ENCODE data around the gene TCP11L1. TPM values are rescaled to one million over a fixed set of nuclear protein-coding genes. Genes with fewer than 3 reads are reported as not detected.

The TCP11L1 gene
- total RNA-seq (2021) (43.7 and 44.5 TPM in 2 replicates), Bru-seq, nascent RNA (percentile 79 among the genes with signal in this experiment), BruChase-seq, experiment 1, labeled RNA remaining after a 2-hour chase (percentile 77 among the genes with signal in this experiment), BruChase-seq, experiment 2, labeled RNA remaining after a 6-hour chase (percentile 83 among the genes with signal in this experiment)
- long read RNA-seq, transcript TCP11L1-201 (10 exons, 2,817 nt) = major isoform, 32 of 44 reads
- long read RNA-seq, partial matches to known transcripts = 1 of 44 reads
- long read RNA-seq, other reads (novel, unspliced or antisense) = 10 of 44 reads

GRCh38 chr11:33039274-33040032, at the start of gene TCP11L1:
TSS of gene TCP11L1 (plus strand) at chr11:33039572. CDS start at chr11:33043774, 4,202 bp downstream.
- no peaks in the 10 kb centered on the region for H3K27me3 ChIP-seq (replicated peaks; ENCODE audit: insufficient read depth, low read depth, low read length, poor library complexity)
- no TSS peak for BruUV-seq (replicated peaks)
- H3K27ac ChIP-seq (ENCODE audit: low read depth, low read length, poor library complexity, severe bottlenecking) = peak within 1 kb of the TSS; percentile 94
- POLR2A ChIA-PET (ENCODE audit: low non-redundant PET) = no interaction called here
- peak; percentile 89 for DNase-seq (ENCODE audit: low spot score)
- no peak for TF ChIP-seq EZH2 (IDR thresholded peaks at IDR 0.05; ENCODE audit: borderline replicate concordance, low read depth, low read length, poor library complexity, severe bottlenecking)
- TF ChIP-seq, protein P1, sequence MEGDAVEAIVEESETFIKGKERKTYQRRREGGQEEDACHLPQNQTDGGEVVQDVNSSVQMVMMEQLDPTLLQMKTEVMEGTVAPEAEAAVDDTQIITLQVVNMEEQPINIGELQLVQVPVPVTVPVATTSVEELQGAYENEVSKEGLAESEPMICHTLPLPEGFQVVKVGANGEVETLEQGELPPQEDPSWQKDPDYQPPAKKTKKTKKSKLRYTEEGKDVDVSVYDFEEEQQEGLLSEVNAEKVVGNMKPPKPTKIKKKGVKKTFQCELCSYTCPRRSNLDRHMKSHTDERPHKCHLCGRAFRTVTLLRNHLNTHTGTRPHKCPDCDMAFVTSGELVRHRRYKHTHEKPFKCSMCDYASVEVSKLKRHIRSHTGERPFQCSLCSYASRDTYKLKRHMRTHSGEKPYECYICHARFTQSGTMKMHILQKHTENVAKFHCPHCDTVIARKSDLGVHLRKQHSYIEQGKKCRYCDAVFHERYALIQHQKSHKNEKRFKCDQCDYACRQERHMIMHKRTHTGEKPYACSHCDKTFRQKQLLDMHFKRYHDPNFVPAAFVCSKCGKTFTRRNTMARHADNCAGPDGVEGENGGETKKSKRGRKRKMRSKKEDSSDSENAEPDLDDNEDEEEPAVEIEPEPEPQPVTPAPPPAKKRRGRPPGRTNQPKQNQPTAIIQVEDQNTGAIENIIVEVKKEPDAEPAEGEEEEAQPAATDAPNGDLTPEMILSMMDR (conservative IDR thresholded peaks at IDR 0.05; ENCODE audit: low read depth, low read length) = no peak
- CTCF ChIA-PET = interaction anchor here (0.6 to 2.3 kb wide), 3 partner anchors 26 to 120 kb away, joined by 3 to 9 read pairs (median 6); no protein-coding TSS in a partner anchor
- peaks cover 32% of the 10 kb centered on the region for H3K4me1 ChIP-seq (ENCODE audit: insufficient read depth, low read length, poor library complexity, severe bottlenecking)
- H3K9me3 ChIP-seq (ENCODE audit: low read depth, low read length, poor library complexity, severe bottlenecking) = no peaks in the 10 kb centered on the region
- intact Hi-C loops (cut with micrococcal nuclease; ENCODE audit: unreplicated experiment) = loop anchor here (2.0 to 5.0 kb wide), 3 partner anchors 15 to 147 kb away; partner anchors contain the start of genes DEPDC7 and QSER1
- peak within 1 kb of the TSS; percentile 63 for H3K4me3 ChIP-seq (ENCODE audit: low read depth, low read length, poor library complexity, severe bottlenecking)
- H3K36me3 ChIP-seq (ENCODE audit: insufficient read depth, low read length, poor library complexity, severe bottlenecking) = peaks cover 3% of the 10 kb centered on the region

- H3K9me3 ChIP-seq (ENCODE audit: low read depth, low read length, poor library complexity, severe bottlenecking) = peaks cover 10% of the 10 kb centered on the region
- CTCF ChIA-PET = no interaction called here
- no TSS peak for BruUV-seq (replicated peaks)
These were observed 48.9 kb upstream of the TCP11L1 start for GRCh38 chr11:32990481-32990880.

DNA sequence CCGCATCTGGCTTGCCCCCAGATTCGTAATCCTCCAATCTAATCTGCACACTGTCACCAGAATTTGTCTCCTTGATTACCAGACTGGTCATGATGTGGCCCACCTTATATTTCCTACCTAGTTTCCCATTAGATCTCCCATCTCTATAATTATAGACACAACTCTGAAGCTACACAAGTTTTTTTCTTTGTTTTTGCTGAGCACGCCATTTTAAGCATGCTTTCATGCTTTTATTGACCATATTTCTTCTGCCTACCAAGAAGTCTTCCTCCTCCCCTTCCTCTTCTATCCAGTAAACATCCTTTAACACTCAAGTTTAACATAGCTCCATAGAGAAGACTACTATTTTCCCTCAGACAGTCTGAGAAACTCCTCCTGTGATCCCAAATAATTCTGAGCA, 47.9 kb upstream of the TCP11L1 start:
- Histone ChIP-seq H3K4me3 (ENCODE audit: low read depth, low read length, poor library complexity, severe bottlenecking) (no peak overlapping the region), H3K27me3 (replicated peaks; ENCODE audit: insufficient read depth, low read depth, low read length, poor library complexity) (no peaks in the 10 kb centered on the region), H3K27ac (ENCODE audit: low read depth, low read length, poor library complexity, severe bottlenecking) (no peak overlapping the region), H3K4me1 (ENCODE audit: insufficient read depth, low read length, poor library complexity, severe bottlenecking) (no peaks in the 10 kb centered on the region), H3K9me3 (ENCODE audit: low read depth, low read length, poor library complexity, severe bottlenecking) (peaks cover 10% of the 10 kb centered on the region), H3K36me3 (ENCODE audit: insufficient read depth, low read length, poor library complexity, severe bottlenecking) (no peaks in the 10 kb centered on the region)
- DNase-seq (ENCODE audit: low spot score) = no peak
- no TSS peak for BruUV-seq (replicated peaks)
- intact Hi-C loops (cut with micrococcal nuclease; ENCODE audit: unreplicated experiment) = no loop called here
- CTCF ChIA-PET = no interaction called here
- no peak for TF ChIP-seq EZH2 (IDR thresholded peaks at IDR 0.05; ENCODE audit: borderline replicate concordance, low read depth, low read length, poor library complexity, severe bottlenecking)
- POLR2A ChIA-PET (ENCODE audit: low non-redundant PET) = no interaction called here

More at GRCh38 chr11:32990481-32990880, 48.9 kb upstream of the TCP11L1 start:
- POLR2A ChIA-PET (ENCODE audit: low non-redundant PET) = no interaction called here
- TF ChIP-seq EZH2 (IDR thresholded peaks at IDR 0.05; ENCODE audit: borderline replicate concordance, low read depth, low read length, poor library complexity, severe bottlenecking) = no peak
- no peak for DNase-seq (ENCODE audit: low spot score)
- no peak overlapping the region for H3K4me3 ChIP-seq (ENCODE audit: low read depth, low read length, poor library complexity, severe bottlenecking)
- no peaks in the 10 kb centered on the region for H3K4me1 ChIP-seq (ENCODE audit: insufficient read depth, low read length, poor library complexity, severe bottlenecking)
- no peaks in the 10 kb centered on the region for H3K36me3 ChIP-seq (ENCODE audit: insufficient read depth, low read length, poor library complexity, severe bottlenecking)
- intact Hi-C loops (cut with micrococcal nuclease; ENCODE audit: unreplicated experiment) = no loop called here
- H3K27ac ChIP-seq (ENCODE audit: low read depth, low read length, poor library complexity, severe bottlenecking) = no peak overlapping the region
- H3K27me3 ChIP-seq (replicated peaks; ENCODE audit: insufficient read depth, low read depth, low read length, poor library complexity) = no peaks in the 10 kb centered on the region

- no peak for DNase-seq (ENCODE audit: low spot score)
- POLR2A ChIA-PET (ENCODE audit: low non-redundant PET) = no interaction called here
- BruUV-seq (replicated peaks) = no TSS peak
- H3K27me3 ChIP-seq (replicated peaks; ENCODE audit: insufficient read depth, low read depth, low read length, poor library complexity) = no peaks in the 10 kb centered on the region
- no peaks in the 10 kb centered on the region for H3K4me1 ChIP-seq (ENCODE audit: insufficient read depth, low read length, poor library complexity, severe bottlenecking)
- CTCF ChIA-PET = no interaction called here
- no peak overlapping the region for H3K4me3 ChIP-seq (ENCODE audit: low read depth, low read length, poor library complexity, severe bottlenecking)
- H3K9me3 ChIP-seq (ENCODE audit: low read depth, low read length, poor library complexity, severe bottlenecking) = peaks cover 10% of the 10 kb centered on the region
- H3K36me3 ChIP-seq (ENCODE audit: insufficient read depth, low read length, poor library complexity, severe bottlenecking) = no peaks in the 10 kb centered on the region
- TF ChIP-seq, protein P1 (conservative IDR thresholded peaks at IDR 0.05; ENCODE audit: low read depth, low read length) = no peak
- TF ChIP-seq EZH2 (IDR thresholded peaks at IDR 0.05; ENCODE audit: borderline replicate concordance, low read depth, low read length, poor library complexity, severe bottlenecking) = no peak
- intact Hi-C loops (cut with micrococcal nuclease; ENCODE audit: unreplicated experiment) = no loop called here
- no peak overlapping the region for H3K27ac ChIP-seq (ENCODE audit: low read depth, low read length, poor library complexity, severe bottlenecking)
These were observed 47.5 kb upstream of the TCP11L1 start for GRCh38 chr11:32991898-32992297.
